Muscle layer of colon (tissue), 2 donors: ENCODE measurements around the gene ANXA3.

ENCODE experiments used
- H3K27ac ChIP-seq: one replicate; pipeline ENCODE4 v1.7.0; 2013; ENCODE audit warnings: low read depth, mild to moderate bottlenecking, low read length, moderate library complexity
- H3K27me3 ChIP-seq, 2 donors: one replicate each; pipeline ENCODE4 v1.7.0; 2013; ENCODE audit warnings: low read length in 2 of 2, mild to moderate bottlenecking in 2 of 2; ENCODE audit not compliant: insufficient read depth in 2 of 2, control insufficient read depth in 1 of 2
- H3K36me3 ChIP-seq: one replicate; pipeline ENCODE4 v1.7.0; 2013; ENCODE audit warnings: mild to moderate bottlenecking, low read length; ENCODE audit not compliant: insufficient read depth
- H3K4me1 ChIP-seq: one replicate; pipeline ENCODE4 v1.7.0; 2013; ENCODE audit warnings: mild to moderate bottlenecking, low read length; ENCODE audit not compliant: insufficient read depth
- H3K4me3 ChIP-seq, 2 donors: one replicate each; pipeline ENCODE4 v1.7.0; 2013; ENCODE audit warnings: low read length in 2 of 2, low read depth in 1 of 2, mild to moderate bottlenecking in 1 of 2, moderate library complexity in 1 of 2
- H3K9ac ChIP-seq: one replicate; pipeline ENCODE4 v1.7.0; 2013; ENCODE audit warnings: low read length
- H3K9me3 ChIP-seq: one replicate; pipeline ENCODE4 v1.7.0; 2013; ENCODE audit warnings: mild to moderate bottlenecking, low read length
- donor health status: abdominal sarcoma.
- donor health status: Adenocarcinoma of cecum.

ANXA3 gene

DNA sequence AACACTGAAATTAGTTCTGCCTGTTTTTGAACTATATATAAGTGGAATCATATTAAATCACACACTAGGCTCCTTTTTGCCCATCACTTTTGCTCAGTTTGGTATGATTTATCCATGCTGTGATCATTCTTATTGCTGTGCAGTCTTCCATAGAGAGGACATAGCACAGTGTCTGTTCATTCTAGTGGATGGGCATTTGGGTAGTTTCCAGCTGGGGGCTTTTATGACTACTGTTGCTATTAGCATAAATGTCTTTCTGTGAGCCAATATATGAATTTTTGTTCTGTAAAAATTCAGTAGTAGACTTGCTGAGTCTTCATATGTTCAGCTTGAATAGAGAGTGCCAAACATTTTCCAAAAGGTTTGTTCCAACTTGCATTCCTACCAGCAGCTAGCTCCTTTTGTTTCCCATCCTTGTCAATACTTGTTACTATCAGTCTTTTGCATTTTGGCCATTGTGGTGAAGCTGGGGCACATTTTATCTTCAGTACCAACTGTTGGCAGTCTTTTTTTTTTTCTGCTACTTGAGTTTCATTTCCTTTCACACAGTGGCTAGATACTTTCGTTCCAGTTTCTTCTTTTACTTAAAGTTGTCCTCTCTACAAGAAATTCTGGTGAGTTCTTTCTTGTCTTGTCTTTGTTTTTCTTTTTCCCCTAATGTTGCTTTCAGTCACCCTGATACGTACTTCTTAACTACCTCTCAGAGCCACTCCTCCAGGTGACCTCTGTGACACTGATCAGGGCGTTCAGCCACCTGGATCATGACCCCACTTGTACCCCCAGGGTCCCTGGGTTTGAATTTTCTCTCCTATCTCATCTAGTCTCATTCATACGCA, 87.0 kb downstream of the ANXA3 start:
- H3K27ac ChIP-seq: no peak overlapping the region
- no peaks in the 10 kb centered on the region for H3K9me3 ChIP-seq
- H3K4me3 ChIP-seq: no peak overlapping the region
- no peaks in the 10 kb centered on the region for H3K4me1 ChIP-seq
- H3K27me3 ChIP-seq: no peaks in the 10 kb centered on the region
- no peak overlapping the region for H3K9ac ChIP-seq
- no peaks in the 10 kb centered on the region for H3K36me3 ChIP-seq

DNA sequence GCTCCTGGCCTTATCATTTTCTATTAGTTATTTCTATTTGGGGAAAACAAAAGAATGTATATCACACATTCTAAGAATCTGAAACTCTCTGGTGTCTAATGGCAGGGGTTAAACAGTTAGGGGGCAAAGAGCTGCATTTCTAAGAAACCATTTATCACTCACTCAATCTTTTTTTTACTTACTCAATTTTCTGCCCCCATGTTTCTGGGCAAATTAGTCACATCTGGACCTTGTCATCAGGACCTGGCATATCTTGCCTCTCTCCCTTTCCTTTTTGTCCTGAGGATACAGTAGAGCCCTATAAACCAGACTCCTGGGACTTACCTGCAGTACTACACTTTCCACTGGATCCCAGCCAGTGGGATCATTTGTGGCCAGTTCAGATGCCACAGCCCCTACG, 89.1 kb downstream of the ANXA3 start:
- Histone ChIP-seq H3K36me3 (no peaks in the 10 kb centered on the region), H3K27ac (no peak overlapping the region), H3K27me3 (no peaks in the 10 kb centered on the region)

DNA sequence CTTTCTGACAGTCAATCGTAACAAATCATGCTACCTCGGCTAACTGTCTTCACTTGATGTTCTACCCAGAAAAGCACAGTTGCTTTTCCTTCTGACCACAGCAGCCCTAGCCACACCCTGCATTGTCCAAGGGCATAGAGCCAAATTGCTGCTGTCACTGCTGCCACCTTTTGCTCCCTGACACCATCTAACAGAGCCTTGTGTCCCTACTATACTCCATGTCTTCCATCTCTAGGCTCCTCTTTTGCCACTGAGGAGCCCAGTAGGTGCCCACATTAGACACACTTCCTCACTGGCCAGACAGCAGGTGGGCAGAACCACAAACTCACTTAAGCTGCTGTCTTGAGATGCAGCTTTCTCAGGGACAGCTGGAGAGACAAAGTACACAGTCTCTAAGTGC, 91.4 kb downstream of the ANXA3 start:
- Histone ChIP-seq H3K9ac (no peak overlapping the region), H3K4me3 (no peak overlapping the region), H3K36me3 (no peaks in the 10 kb centered on the region), H3K9me3 (no peaks in the 10 kb centered on the region), H3K27me3 (no peaks in the 10 kb centered on the region), H3K27ac (no peak overlapping the region), H3K4me1 (peaks cover 16% of the 10 kb centered on the region)

More for the DNA sequence above, 89.1 kb downstream of the ANXA3 start:
- Histone ChIP-seq H3K9me3 (no peaks in the 10 kb centered on the region), H3K4me3 (no peak overlapping the region), H3K9ac (no peak overlapping the region), H3K4me1 (peaks cover 7% of the 10 kb centered on the region)

DNA sequence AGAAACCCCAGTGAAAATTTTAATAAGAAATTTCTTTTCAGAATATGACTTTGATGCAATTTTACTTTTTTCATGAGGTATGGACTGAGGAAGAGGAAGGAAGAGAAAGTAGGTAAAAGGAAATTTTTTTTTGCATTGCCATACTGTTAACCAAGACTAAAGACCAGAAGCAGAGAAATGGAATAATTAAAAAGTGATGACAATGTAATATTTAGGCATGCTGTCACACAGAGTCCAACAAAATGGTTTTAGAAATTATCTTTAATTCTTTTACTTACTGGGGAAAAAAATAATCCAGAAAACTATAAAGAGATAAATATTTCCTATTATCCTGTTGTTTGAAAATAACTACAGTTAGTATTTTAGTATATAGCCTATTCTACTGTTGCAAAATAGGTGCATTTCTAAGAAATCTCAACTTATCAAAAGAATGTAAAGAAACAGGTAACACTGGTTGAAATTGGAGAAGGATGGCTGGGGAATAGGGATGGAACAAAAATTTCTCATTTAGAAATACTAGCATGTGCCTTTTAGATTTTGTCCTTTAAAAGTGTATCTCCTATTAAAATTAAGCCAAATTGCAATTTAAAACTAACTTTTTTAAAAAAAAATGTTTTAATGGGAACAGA, 92.6 kb downstream of the ANXA3 start:
- Histone ChIP-seq H3K9ac (no peak overlapping the region), H3K4me1 (peaks cover 16% of the 10 kb centered on the region), H3K27ac (no peak overlapping the region), H3K27me3 (no peaks in the 10 kb centered on the region), H3K4me3 (no peak overlapping the region), H3K9me3 (no peaks in the 10 kb centered on the region), H3K36me3 (no peaks in the 10 kb centered on the region)

DNA sequence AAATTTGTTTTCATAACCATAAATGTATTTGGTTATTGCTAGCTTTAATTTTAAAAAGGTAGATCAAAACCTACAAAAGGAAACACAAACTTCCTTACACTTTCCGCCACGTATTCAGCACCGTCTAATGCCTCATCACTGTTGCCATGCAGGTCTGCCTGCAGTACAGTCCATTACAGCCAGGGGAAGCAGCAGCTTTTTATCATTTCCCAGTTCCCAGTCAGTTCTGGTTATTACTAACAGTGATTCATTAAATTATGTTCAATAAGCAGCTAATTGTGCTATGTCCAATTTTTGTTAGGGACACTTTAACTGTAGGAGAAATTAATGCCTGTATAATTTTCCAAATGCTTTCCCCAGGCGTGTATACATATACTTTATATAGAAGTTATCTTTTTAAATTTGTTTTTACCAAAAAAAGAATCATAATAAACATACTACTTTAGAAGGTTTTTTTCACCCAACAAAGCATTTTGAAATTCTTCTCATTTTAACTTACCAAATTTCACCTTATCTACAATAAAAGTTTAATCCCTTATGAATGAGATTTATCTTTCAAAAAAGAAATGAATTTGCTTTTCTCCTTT, 93.3 kb downstream of the ANXA3 start:
- Histone ChIP-seq H3K9ac (no peak overlapping the region), H3K27ac (peak overlapping the region; percentile 73), H3K36me3 (no peaks in the 10 kb centered on the region), H3K27me3 (no peaks in the 10 kb centered on the region), H3K4me3 (no peak overlapping the region), H3K4me1 (peaks cover 16% of the 10 kb centered on the region), H3K9me3 (no peaks in the 10 kb centered on the region)

DNA sequence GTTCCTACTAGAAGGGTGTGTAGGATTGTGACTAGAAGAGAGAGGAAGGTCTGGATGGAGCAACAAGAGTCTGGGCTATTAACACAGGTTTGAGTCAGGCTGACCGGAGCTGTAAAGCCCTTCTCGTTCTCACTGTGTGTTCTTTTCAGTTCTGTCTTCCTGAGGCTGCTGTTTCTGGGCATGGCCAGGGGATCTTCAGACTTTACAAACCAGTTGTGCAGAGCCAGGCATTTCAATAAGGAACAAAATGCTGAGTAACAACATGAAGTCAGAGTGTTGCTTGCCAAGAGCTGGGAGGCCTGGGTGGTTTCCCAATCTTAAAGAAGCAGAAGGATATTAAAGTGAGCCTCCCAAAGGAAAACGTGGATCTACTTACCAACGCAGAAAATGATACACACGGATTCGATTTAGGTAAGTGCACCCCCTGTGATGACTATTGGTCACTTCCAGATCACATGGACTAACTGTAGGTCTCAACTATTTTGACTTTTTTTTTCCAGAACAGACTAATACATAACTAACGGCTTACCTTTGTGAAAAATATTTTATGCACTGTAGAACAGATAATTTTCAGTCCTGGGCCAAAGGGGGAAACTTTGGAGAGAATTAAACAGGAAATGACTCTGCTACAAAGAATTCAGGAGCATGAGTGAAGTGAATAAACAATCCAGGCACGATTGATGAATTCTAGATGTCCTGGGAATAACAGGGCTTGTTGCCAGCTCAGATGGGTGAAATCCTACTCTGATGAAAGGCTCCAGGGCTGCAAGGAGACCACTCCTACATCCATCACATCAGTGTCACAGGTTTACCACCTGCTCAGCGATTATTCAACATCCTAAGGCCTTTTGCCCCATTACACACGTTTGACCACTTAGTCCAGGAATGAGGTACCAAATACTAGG, 94.5 kb downstream of the ANXA3 start:
- Histone ChIP-seq H3K27ac (peak overlapping the region; percentile 73), H3K9me3 (no peaks in the 10 kb centered on the region), H3K4me3 (peak overlapping the region in 1 of 2 donors; percentile 24), H3K4me1 (peaks cover 16% of the 10 kb centered on the region), H3K27me3 (no peaks in the 10 kb centered on the region), H3K9ac (peak overlapping the region; percentile 7), H3K36me3 (no peaks in the 10 kb centered on the region)

DNA sequence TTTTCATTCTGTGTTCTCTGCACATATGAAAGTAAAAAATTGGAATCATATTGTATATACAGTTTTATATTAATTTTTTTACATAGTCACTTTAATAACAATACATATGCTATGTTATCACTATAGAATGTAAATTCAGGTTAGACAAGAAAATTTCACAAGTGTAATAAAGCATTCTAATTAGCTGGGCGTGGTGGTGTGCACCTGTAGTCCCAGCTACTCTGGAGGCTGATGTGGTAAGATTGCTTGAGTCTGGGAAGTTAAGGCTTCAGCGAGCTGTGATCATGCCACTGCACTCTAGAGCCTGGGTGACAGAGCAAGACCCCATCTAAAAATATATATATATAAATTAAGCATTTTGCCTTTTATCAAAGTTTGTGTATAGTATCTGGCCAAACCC, 95.7 kb downstream of the ANXA3 start:
- no peaks in the 10 kb centered on the region for H3K36me3 ChIP-seq
- H3K9me3 ChIP-seq: no peaks in the 10 kb centered on the region
- H3K4me1 ChIP-seq: peaks cover 20% of the 10 kb centered on the region
- no peak overlapping the region for H3K9ac ChIP-seq
- H3K27me3 ChIP-seq: no peaks in the 10 kb centered on the region
- H3K27ac ChIP-seq: no peak overlapping the region
- H3K4me3 ChIP-seq: no peak overlapping the region

DNA sequence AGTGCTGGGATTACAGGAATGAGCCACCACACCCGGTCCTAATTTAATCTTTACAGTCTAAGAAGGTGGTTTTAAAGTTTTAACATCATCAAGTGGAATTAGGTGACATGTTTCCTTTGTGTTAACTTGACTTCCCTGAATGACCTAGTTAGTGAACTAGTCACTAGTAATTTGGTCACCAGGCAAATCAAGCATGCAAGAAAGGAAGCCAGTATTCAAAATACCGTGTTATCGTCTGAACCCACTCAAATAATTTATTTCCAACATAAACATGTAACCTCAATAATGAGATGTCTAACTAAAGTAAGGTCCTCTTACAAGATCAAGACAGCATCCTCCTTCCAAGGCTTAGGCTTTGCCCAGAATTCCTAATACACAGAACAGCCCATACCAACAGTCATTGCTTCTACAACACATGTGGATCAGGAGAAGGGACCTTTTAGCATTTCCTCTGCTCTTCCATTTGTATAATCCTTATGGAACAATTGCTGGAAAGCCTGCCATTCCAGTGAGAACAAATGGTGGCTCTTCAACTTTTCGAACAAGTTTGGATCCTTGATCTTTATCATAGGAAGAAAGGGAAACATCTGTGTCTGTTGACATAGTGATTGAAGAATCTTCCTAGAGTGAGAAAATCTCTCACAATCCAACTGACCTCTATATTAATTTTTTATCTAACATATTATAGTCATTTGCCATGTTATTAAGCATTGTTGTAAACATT, 97.2 kb downstream of the ANXA3 start:
- no peak overlapping the region for H3K9ac ChIP-seq
- peaks cover 21% of the 10 kb centered on the region for H3K4me1 ChIP-seq
- H3K27ac ChIP-seq: no peak overlapping the region
- H3K4me3 ChIP-seq: no peak overlapping the region
- no peaks in the 10 kb centered on the region for H3K36me3 ChIP-seq
- H3K9me3 ChIP-seq: no peaks in the 10 kb centered on the region
- no peaks in the 10 kb centered on the region for H3K27me3 ChIP-seq

DNA sequence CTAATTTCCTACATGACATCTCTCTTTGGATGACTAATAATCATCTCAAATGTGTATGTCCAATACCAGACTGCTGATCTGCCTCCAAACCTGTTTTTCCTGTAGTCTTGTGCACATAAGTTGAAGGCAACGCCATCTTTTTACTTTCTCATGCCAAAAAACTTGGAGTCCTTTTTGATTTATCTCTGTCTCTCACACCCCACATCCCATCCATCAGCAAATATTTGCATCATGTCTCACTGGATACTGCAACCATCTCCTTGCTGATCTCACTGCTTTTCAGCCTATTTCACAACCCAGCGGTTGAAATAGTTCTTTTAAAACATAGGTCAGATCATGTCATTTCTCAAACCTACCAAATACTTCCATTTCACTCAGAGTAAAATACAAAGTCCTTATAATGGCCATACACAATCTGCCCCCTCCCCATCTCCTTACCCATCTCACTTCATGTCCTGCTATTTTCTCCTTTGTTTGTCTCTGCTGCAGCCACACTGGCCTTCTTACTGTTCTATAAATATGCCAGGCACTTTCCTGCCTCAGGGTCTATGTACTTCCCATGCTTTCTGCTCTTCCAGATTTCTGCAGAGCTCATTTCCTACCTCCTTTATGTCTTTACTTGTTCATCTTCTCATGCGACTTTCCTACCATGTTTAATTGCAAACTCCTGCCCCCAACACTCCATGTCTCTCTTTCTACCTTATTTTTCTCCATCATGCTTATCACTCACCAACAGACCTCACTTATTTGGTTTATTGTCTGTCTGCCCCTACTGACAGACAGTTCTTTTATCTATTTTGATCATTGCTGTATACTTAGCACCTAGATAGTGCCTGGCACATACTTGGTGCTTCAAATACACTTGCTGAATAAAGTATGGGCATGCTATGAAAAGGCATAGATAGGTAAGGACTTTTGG, 98.8 kb downstream of the ANXA3 start:
- Histone ChIP-seq H3K4me1 (peaks cover 18% of the 10 kb centered on the region), H3K27ac (no peak overlapping the region), H3K27me3 (no peaks in the 10 kb centered on the region), H3K9me3 (no peaks in the 10 kb centered on the region), H3K4me3 (no peak overlapping the region), H3K36me3 (no peaks in the 10 kb centered on the region), H3K9ac (no peak overlapping the region)

DNA sequence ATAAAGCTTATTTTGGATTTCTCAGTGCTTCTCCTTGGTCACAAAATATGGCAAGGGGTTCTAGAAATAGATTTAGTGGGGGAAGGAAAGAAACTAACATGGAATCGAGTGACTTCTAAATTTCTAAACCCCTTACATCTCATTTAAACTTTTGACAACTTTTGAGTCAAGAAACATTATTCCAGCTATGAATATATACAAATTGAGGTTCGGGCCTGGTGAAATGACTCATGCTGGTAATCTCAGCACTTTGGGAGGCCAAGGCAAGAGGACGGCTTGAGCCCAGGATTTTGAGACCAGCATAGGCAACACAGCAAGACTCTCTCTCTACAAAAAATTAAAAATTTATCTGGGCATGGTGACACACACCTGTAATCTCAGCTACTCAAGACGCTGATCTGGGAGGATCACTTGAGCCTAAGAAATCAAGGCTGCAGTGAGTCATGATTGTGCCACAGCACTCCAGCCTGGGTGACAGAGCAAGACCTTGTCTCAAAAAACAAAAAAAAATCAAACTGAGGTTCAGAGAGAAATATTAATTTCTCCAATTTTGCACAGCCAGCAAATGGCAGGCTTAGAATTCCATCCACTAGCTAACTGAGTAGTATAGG, 99.8 kb downstream of the ANXA3 start:
- H3K4me1 ChIP-seq: peaks cover 8% of the 10 kb centered on the region
- no peaks in the 10 kb centered on the region for H3K27me3 ChIP-seq
- no peak overlapping the region for H3K27ac ChIP-seq
- no peak overlapping the region for H3K9ac ChIP-seq
- no peaks in the 10 kb centered on the region for H3K9me3 ChIP-seq
- H3K36me3 ChIP-seq: no peaks in the 10 kb centered on the region
- H3K4me3 ChIP-seq: no peak overlapping the region
